Endothelial cell of umbilical vein (primary cell): Measurements from ENCODE around the gene SLC12A1. TPM values are rescaled to one million over a fixed set of nuclear protein-coding genes. Genes with fewer than 3 reads are reported as not detected.
A peak's percentile ranks its signal among the peaks of the same experiment; 100 is the strongest.

Source experiments
- BruUV-seq: library from RNA; stranded (reverse); fragments of 400-500 nt; replicated peaks from 2 replicates; lab custom pipeline; 2021; lab: Mats Ljungman, UMichigan
- CTCF ChIA-PET: fragments of 300-600, 350-600 bp; sonication (Branson Sonifier 250); formaldehyde crosslinking; loops from one replicate; lab custom pipeline; 2021; ENCODE audit warnings: antibody characterized with exemption, inconsistent platforms; lab: Charles Lee
- POLR2A ChIA-PET: fragments of 300-600, 350-600 bp; sonication (Branson Sonifier 250); formaldehyde crosslinking; loops from one replicate; lab custom pipeline; 2021; ENCODE audit warnings: antibody characterized with exemption, inconsistent platforms; lab: Charles Lee
- DNase-seq: peaks from one replicate; pipeline ENCODE4 v3.0.0-alpha.2; 2011; ENCODE audit warnings: low read depth, low spot score
- FAIRE-seq: peaks from 2 replicates; lab custom pipeline; 2011; peaks lifted over from hg19 to GRCh38; lab: Jason Lieb, UNC
- H2AFZ ChIP-seq: 2 replicates; pipeline ENCODE4 v1.6.0; 2012; ENCODE audit warnings: low read depth, low read length, control low read depth, inconsistent platforms
- H3K27ac ChIP-seq: 2 replicates; pipeline ENCODE4 v1.5.1; 2011; ENCODE audit warnings: low read depth, mild to moderate bottlenecking, control low read depth, low read length, moderate library complexity; ENCODE audit not compliant: insufficient read depth
- H3K27me3 ChIP-seq, 2 experiments: 2 replicates each; pipeline versions ENCODE4 v1.6.0 to v1.6.1; 2011; ENCODE audit warnings: low read length in 2 of 2, mixed read lengths in 1 of 2; ENCODE audit not compliant: control insufficient read depth in 2 of 2, insufficient read depth in 2 of 2
- H3K36me3 ChIP-seq, 2 experiments: 2 replicates in 1 of 2; 3 replicates in 1 of 2; pipeline ENCODE4 v1.5.1; 2011; ENCODE audit warnings: low read length in 2 of 2, mild to moderate bottlenecking in 1 of 2, moderate library complexity in 1 of 2; ENCODE audit not compliant: control insufficient read depth in 2 of 2, insufficient read depth in 2 of 2; ENCODE audit errors: extremely low read depth in 1 of 2
- H3K4me1 ChIP-seq: 3 replicates; pipeline ENCODE4 v1.5.1; 2011; ENCODE audit warnings: mild to moderate bottlenecking, low read length; ENCODE audit not compliant: control insufficient read depth, insufficient read depth; ENCODE audit errors: extremely low read depth
- H3K4me2 ChIP-seq: 2 replicates; pipeline ENCODE4 v1.6.1; 2011; ENCODE audit warnings: low read length, control low read depth, mixed read lengths; ENCODE audit not compliant: insufficient read depth
- H3K4me3 ChIP-seq, 3 experiments: fragments of 200-600 bp in 1 of 3; sonication (generic), shearing (Covaris generic) in 1 of 3; replicated peaks in 1 of 3; 2 replicates each; pipeline ENCODE4 v1.5.1; 2011 to 2016; ENCODE audit warnings: control low read depth in 3 of 3, low read length in 3 of 3, mild to moderate bottlenecking in 2 of 3, inconsistent platforms in 1 of 3, low read depth in 1 of 3, moderate library complexity in 1 of 3; ENCODE audit not compliant: insufficient read depth in 1 of 3
- H3K79me2 ChIP-seq: 2 replicates; pipeline ENCODE4 v1.6.0; 2012; ENCODE audit warnings: low read length, inconsistent platforms; ENCODE audit not compliant: control insufficient read depth, insufficient read depth
- H3K9ac ChIP-seq: replicated peaks from 2 replicates; pipeline ENCODE3; 2011; ENCODE audit warnings: low read length, control low read depth; ENCODE audit not compliant: insufficient read depth; ENCODE audit errors: extremely low read depth
- H3K9me1 ChIP-seq: replicated peaks from 3 replicates; pipeline ENCODE4 v1.6.0; 2011; ENCODE audit warnings: mild to moderate bottlenecking, low read length; ENCODE audit not compliant: control insufficient read depth, insufficient read depth; ENCODE audit errors: extremely low read depth
- H3K9me3 ChIP-seq: replicated peaks from 2 replicates; pipeline ENCODE4 v1.5.1; 2012; ENCODE audit warnings: low read length, inconsistent platforms; ENCODE audit not compliant: control insufficient read depth, insufficient read depth
- H4K20me1 ChIP-seq: replicated peaks from 2 replicates; pipeline ENCODE3; 2011; ENCODE audit warnings: mild to moderate bottlenecking, low read length; ENCODE audit not compliant: control insufficient read depth, insufficient read depth; ENCODE audit errors: extremely low read depth
- CTCF ChIP-seq, 2 donors: IDR thresholded peaks; 1 replicate in 1 of 2; 2 replicates in 1 of 2; pipeline ENCODE4 v1.5.1; 2011; ENCODE audit warnings: low read length in 2 of 2, mild to moderate bottlenecking in 2 of 2, moderate library complexity in 2 of 2, control low read depth in 1 of 2, inconsistent platforms in 1 of 2, low read depth in 1 of 2; ENCODE audit not compliant: insufficient read depth in 1 of 2; ENCODE audit errors: extremely low read depth in 1 of 2
- EZH2 ChIP-seq: IDR thresholded peaks from 2 replicates; pipeline ENCODE4 v1.6.1; 2012; ENCODE audit warnings: borderline replicate concordance, low read depth, mild to moderate bottlenecking, moderate library complexity, low read length, inconsistent platforms; ENCODE audit not compliant: severe bottlenecking
- FOS ChIP-seq: IDR thresholded peaks from 2 replicates; pipeline ENCODE4 v1.6.1; 2011; ENCODE audit warnings: mild to moderate bottlenecking, low read length, moderate library complexity, borderline replicate concordance; ENCODE audit not compliant: insufficient read depth
- GATA2 ChIP-seq: IDR thresholded peaks from 2 replicates; pipeline ENCODE4 v1.7.0; 2011; ENCODE audit warnings: low read depth, mild to moderate bottlenecking, moderate library complexity, mixed read lengths, low read length; ENCODE audit not compliant: insufficient read length, insufficient read depth
- JUN ChIP-seq: IDR thresholded peaks from 2 replicates; pipeline ENCODE4 v1.6.1; 2011; ENCODE audit warnings: borderline replicate concordance, low read depth; ENCODE audit not compliant: insufficient read length, insufficient read depth
- MAX ChIP-seq: IDR thresholded peaks from 2 replicates; pipeline ENCODE4 v1.6.1; 2011; ENCODE audit not compliant: insufficient read depth, insufficient read length
- MYC ChIP-seq: IDR thresholded peaks from one replicate; pipeline ENCODE4 v1.6.1; 2011; ENCODE audit warnings: mild to moderate bottlenecking, low read depth, low read length
- POLR2A ChIP-seq: IDR thresholded peaks from 2 replicates; pipeline ENCODE4 v1.6.1; 2012; ENCODE audit warnings: low read depth, mild to moderate bottlenecking, control low read depth, low read length
- POLR2AphosphoS5 ChIP-seq: IDR thresholded peaks from 2 replicates; pipeline ENCODE4 v1.6.1; 2012; ENCODE audit warnings: low read depth, mild to moderate bottlenecking, control low read depth, low read length, moderate library complexity; ENCODE audit not compliant: insufficient read depth
- dilution Hi-C: fragments of 300-500 bp; cut with MboI; formaldehyde crosslinking; loops from one replicate; pipeline ENCODE4 v1.15.0; 2019; ENCODE audit warnings: low sequenced_read_pairs; ENCODE audit not compliant: extremely low pct_ligation_motif_present
- intact Hi-C: fragments of 100-400 bp; cut with micrococcal nuclease; formaldehyde crosslinking; loops from one replicate; pipeline ENCODE4 v1.10.0; 2022
- polyA plus RNA-seq, 4 experiments: library from polyadenylated mRNA; depleted of rRNA in 3 of 4; stranded (reverse) in 3 of 4; unstranded in 1 of 4; fragments of >200 nt; gene quantifications; 2 replicates each; pipeline versions ENCODE4 v1.2.1 to v1.2.3, GENCODE V29; 2011 to 2012; ENCODE audit warnings: missing spikeins in 1 of 4
- total RNA-seq: library from RNA; stranded (reverse); gene quantifications from 2 replicates; pipeline ENCODE4 v1.2.3, GENCODE V29; 2021

Gene SLC12A1
- total and polyA plus RNA-seq, 2 donors (not counting 3 experiments of a cell fraction or from before 2014, with no cell fraction given): not detected

- Histone ChIP-seq H2AFZ (no peak overlapping the region), H3K79me2 (peaks cover 14% of the 10 kb centered on the region), H3K4me3 (peak overlapping the region in 2 of 3 experiments; percentile 90 to 92), H3K27me3 (no peaks in the 10 kb centered on the region), H3K27ac (no peak overlapping the region), H3K9ac (no peak overlapping the region), H3K4me1 (peaks cover 21% of the 10 kb centered on the region), H3K9me3 (no peaks in the 10 kb centered on the region), H3K4me2 (peak overlapping the region; percentile 63), H3K9me1 (no peaks in the 10 kb centered on the region), H4K20me1 (no peaks in the 10 kb centered on the region), H3K36me3 (peaks cover 2 to 11% of the 10 kb centered on the region in 2 experiments)
- DNase-seq (no peak), FAIRE-seq (no peak)
- ChIA-PET CTCF (no interaction called here), POLR2A (no interaction called here)
- BruUV-seq: no TSS peak
- intact Hi-C loops: loop anchor here (5.0 kb wide), 1 partner anchor 824 kb away; the partner anchor contains the start of gene COPS2
- dilution Hi-C loops: no loop called here
- TF ChIP-seq MAX: no peak
- no peak for TF ChIP-seq POLR2AphosphoS5
- TF ChIP-seq GATA2: no peak
- no peak for TF ChIP-seq EZH2
- no peak for TF ChIP-seq CTCF (IDR thresholded peaks at IDR 0.05; ENCODE audit: extremely low read depth in 1 of 2, insufficient read depth in 1 of 2, low read depth in 1 of 2, low read length in 2 of 2)
- TF ChIP-seq FOS: no peak
- no peak for TF ChIP-seq POLR2A
- no peak for TF ChIP-seq JUN
- no peak for TF ChIP-seq MYC
Observed at GRCh38 chr15:48333540-48333939, 127.4 kb downstream of the SLC12A1 start.
